ENCODE measurements around the gene COL4A3.

Gene COL4A3

DNA sequence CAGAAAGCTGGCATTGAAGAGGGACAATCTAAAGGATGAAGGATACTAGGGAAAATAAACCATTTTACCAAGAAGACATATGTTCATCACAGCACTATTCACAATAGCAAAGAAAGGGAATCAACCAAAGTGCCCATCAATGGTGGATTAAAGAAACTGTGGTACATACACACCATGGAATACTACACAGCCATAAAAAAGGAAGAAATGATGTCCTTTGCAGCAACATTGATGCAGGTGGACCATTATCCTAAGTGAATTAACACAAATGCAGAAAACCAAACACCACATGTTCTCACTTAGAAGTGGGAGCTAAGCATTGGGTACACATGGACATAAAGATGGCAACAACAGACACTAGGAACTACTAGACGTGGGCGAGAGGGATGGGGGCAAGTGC is 153.4 kb downstream of the COL4A3 start:
- Histone ChIP-seq H3K27ac (ENCODE audit: low read length) (no peak overlapping the region), H3K79me2 (ENCODE audit: insufficient read depth, low read length) (no peaks in the 10 kb centered on the region), H3K4me3 (ENCODE audit: low read depth in 1 of 2, low read length in 2 of 2) (no peak overlapping the region), H3K9me3 (ENCODE audit: insufficient read depth, low read length, severe bottlenecking) (no peaks in the 10 kb centered on the region), H3K36me3 (ENCODE audit: insufficient read depth, low read length) (no peaks in the 10 kb centered on the region), H3K27me3 (ENCODE audit: insufficient read depth, low read length, poor library complexity) (no peaks in the 10 kb centered on the region), H3K4me2 (ENCODE audit: insufficient read depth, low read length) (no peak overlapping the region), H2AFZ (ENCODE audit: low read depth, low read length) (no peak overlapping the region), H3K4me1 (ENCODE audit: insufficient read depth, low read length) (no peaks in the 10 kb centered on the region), H4K20me1 (ENCODE audit: insufficient read depth, low read length) (no peaks in the 10 kb centered on the region), H3K9ac (ENCODE audit: low read depth, low read length) (no peak overlapping the region)
- TF ChIP-seq, protein P1, sequence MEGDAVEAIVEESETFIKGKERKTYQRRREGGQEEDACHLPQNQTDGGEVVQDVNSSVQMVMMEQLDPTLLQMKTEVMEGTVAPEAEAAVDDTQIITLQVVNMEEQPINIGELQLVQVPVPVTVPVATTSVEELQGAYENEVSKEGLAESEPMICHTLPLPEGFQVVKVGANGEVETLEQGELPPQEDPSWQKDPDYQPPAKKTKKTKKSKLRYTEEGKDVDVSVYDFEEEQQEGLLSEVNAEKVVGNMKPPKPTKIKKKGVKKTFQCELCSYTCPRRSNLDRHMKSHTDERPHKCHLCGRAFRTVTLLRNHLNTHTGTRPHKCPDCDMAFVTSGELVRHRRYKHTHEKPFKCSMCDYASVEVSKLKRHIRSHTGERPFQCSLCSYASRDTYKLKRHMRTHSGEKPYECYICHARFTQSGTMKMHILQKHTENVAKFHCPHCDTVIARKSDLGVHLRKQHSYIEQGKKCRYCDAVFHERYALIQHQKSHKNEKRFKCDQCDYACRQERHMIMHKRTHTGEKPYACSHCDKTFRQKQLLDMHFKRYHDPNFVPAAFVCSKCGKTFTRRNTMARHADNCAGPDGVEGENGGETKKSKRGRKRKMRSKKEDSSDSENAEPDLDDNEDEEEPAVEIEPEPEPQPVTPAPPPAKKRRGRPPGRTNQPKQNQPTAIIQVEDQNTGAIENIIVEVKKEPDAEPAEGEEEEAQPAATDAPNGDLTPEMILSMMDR (IDR thresholded peaks at IDR 0.05; ENCODE audit: borderline replicate concordance, extremely low read depth, low read length, poor library complexity, severe bottlenecking): no peak
- TF ChIP-seq EZH2 (IDR thresholded peaks at IDR 0.05; ENCODE audit: borderline replicate concordance, low read depth, low read length, severe bottlenecking): no peak
- no peak for ATAC-seq (ENCODE audit: insufficient read depth, low read depth)
- DNase-seq: no peak

DNA sequence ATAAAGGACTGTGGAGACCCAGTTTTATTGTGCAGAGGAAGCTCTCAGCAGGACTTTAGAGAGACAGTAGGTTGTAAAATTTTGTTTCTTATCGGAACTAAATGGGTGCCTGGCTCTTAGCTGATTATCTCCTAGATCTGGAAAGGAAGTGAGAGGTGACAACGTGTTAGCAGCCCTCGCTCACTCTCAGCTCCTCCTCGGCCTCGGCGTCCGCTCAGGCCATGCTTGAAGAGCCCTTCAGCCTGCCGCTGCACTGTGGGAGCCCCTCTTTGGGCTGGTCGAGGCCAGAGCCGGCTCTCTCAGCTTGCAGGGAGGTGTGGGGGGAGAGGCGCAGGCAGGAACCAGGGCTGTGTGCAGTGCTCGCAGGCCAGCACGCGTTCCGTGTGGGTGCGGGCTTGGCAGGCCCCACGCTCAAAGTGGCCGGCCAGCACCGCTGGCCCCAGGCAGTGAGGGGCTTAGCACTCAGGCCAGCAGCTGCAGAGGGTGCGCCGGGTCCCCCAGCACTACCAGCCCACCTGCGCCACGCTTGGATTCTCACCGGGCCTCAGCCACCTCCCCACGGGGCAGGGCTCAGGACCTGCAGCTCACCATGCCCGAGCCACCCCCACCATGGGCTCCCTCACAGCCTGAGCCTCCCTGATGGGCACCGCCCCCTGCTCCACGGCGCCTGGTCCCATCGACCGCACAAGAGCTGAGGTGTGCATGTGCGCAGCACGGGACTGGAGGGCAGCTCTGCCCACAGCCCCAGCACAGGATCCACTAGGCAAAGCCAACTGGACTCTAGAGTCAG is 156.1 kb downstream of the COL4A3 start:
- Histone ChIP-seq H3K4me1 (ENCODE audit: insufficient read depth, low read length) (peaks cover 12% of the 10 kb centered on the region), H2AFZ (ENCODE audit: low read depth, low read length) (no peak overlapping the region), H3K27me3 (ENCODE audit: insufficient read depth, low read length, poor library complexity) (no peaks in the 10 kb centered on the region), H3K4me2 (ENCODE audit: insufficient read depth, low read length) (no peak overlapping the region), H3K4me3 (ENCODE audit: low read depth in 1 of 2, low read length in 2 of 2) (no peak overlapping the region), H3K36me3 (ENCODE audit: insufficient read depth, low read length) (no peaks in the 10 kb centered on the region), H3K27ac (ENCODE audit: low read length) (no peak overlapping the region), H3K9me3 (ENCODE audit: insufficient read depth, low read length, severe bottlenecking) (no peaks in the 10 kb centered on the region), H4K20me1 (ENCODE audit: insufficient read depth, low read length) (no peaks in the 10 kb centered on the region), H3K79me2 (ENCODE audit: insufficient read depth, low read length) (peaks cover 8% of the 10 kb centered on the region), H3K9ac (ENCODE audit: low read depth, low read length) (no peak overlapping the region)
- DNase-seq: no peak
- no peak for TF ChIP-seq EZH2 (IDR thresholded peaks at IDR 0.05; ENCODE audit: borderline replicate concordance, low read depth, low read length, severe bottlenecking)
- TF ChIP-seq, protein P1 (IDR thresholded peaks at IDR 0.05; ENCODE audit: borderline replicate concordance, extremely low read depth, low read length, poor library complexity, severe bottlenecking): no peak
- no peak for ATAC-seq (ENCODE audit: insufficient read depth, low read depth)

DNA sequence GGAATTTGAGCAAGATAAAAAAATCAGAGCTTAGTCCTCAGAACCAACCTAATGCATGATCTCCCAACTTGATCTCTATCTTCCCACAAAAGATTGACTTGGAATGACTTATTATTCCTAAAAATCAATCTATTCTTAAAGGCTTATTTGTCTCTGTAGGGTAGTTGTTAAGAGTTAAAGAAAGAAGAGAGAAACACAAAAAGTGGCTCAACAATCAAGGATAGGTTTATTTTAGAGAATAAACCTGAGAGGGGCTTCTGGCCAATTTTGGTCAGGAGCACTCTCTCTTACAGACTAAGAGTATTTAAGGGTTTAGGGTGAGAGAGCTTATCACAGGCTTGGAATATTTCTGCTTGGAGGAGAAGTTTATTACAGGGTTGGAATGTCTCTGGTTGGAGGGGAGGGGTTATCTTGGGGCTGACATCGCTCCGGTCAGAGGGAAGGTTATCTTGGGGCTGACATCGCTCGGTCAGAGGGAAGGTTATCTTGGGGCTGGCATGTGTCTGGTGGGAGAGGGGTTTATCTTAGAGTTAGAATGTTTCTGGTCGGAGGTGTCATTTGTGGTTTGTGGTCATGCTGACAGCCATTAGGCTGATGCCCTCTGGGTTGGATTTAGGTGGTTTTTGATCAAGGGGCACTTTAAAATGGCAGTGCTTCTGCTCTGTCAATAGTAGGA is 158.2 kb downstream of the COL4A3 start:
- H3K9me3 ChIP-seq (ENCODE audit: insufficient read depth, low read length, severe bottlenecking): no peaks in the 10 kb centered on the region
- H3K27me3 ChIP-seq (ENCODE audit: insufficient read depth, low read length, poor library complexity): no peaks in the 10 kb centered on the region
- no peak overlapping the region for H3K4me3 ChIP-seq (ENCODE audit: low read depth in 1 of 2, low read length in 2 of 2)
- no peak for DNase-seq
- H3K79me2 ChIP-seq (ENCODE audit: insufficient read depth, low read length): peaks cover 30% of the 10 kb centered on the region
- H3K9ac ChIP-seq (ENCODE audit: low read depth, low read length): no peak overlapping the region
- peaks cover 31% of the 10 kb centered on the region for H3K4me1 ChIP-seq (ENCODE audit: insufficient read depth, low read length)
- no peaks in the 10 kb centered on the region; the same call in 1 of the 2 replicates for H3K36me3 ChIP-seq (ENCODE audit: insufficient read depth, low read length)
- no peak overlapping the region for H2AFZ ChIP-seq (ENCODE audit: low read depth, low read length)
- TF ChIP-seq EZH2 (IDR thresholded peaks at IDR 0.05; ENCODE audit: borderline replicate concordance, low read depth, low read length, severe bottlenecking): no peak
- TF ChIP-seq, protein P1 (IDR thresholded peaks at IDR 0.05; ENCODE audit: borderline replicate concordance, extremely low read depth, low read length, poor library complexity, severe bottlenecking): no peak
- ATAC-seq (ENCODE audit: insufficient read depth, low read depth): no peak
- H3K27ac ChIP-seq (ENCODE audit: low read length): no peak overlapping the region
- H3K4me2 ChIP-seq (ENCODE audit: insufficient read depth, low read length): no peak overlapping the region
- H4K20me1 ChIP-seq (ENCODE audit: insufficient read depth, low read length): peaks cover 7% of the 10 kb centered on the region; the same call in 1 of the 2 replicates

All from DND-41 (cell line).